ENCODE results near the gene HADHB. TPM values are rescaled to one million over a fixed set of nuclear protein-coding genes. Genes with fewer than 3 reads are reported as not detected.
"Not testable (repeated sequence)": the region's sequence is repeated elsewhere in the genome, so short reads cannot be mapped to it uniquely, and the experiment has no call there.

HADHB gene
- total RNA-seq, 1 donor from 2014 or later = 98.3 TPM

DNA sequence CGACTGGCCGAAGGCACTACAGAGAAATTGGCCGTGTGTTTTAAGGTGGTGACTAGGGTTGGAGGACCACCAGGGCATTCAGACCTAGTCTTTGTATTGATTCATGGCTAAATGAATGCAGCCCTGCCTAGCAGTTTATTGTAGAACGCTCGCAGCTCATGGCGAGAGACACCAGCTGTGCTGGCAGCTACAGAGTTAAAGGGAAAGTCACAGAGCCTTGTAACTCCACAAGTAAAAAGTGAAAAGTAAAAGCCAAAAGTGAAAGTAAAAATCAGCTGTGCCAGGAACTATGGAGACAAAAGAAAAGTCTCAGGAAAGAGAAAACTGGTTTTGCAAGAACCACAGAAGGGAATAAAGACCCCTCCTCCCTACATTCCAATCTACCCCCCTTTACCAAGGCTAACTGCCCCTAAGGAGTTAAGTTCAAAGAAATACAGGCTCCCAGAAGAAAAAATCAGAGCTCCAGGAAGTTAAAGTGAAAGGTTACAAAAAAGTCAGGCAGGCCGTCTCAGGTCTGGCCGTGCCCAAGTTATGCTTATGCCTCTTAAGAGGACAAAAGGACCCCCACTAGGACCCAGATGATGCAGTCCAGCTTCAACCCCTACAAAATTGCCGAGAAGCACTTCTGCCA, 54.8 kb downstream of the HADHB start:
- DNase-seq (ENCODE audit: low read depth) = no peak
- no peaks in the 10 kb centered on the region for H3K27me3 ChIP-seq (ENCODE audit: control insufficient read depth, insufficient read depth, low read length)
- TF ChIP-seq, protein P1, sequence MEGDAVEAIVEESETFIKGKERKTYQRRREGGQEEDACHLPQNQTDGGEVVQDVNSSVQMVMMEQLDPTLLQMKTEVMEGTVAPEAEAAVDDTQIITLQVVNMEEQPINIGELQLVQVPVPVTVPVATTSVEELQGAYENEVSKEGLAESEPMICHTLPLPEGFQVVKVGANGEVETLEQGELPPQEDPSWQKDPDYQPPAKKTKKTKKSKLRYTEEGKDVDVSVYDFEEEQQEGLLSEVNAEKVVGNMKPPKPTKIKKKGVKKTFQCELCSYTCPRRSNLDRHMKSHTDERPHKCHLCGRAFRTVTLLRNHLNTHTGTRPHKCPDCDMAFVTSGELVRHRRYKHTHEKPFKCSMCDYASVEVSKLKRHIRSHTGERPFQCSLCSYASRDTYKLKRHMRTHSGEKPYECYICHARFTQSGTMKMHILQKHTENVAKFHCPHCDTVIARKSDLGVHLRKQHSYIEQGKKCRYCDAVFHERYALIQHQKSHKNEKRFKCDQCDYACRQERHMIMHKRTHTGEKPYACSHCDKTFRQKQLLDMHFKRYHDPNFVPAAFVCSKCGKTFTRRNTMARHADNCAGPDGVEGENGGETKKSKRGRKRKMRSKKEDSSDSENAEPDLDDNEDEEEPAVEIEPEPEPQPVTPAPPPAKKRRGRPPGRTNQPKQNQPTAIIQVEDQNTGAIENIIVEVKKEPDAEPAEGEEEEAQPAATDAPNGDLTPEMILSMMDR (IDR thresholded peaks at IDR 0.05; ENCODE audit: insufficient read depth, low read length, poor library complexity, severe bottlenecking) = no peak
- no peaks in the 10 kb centered on the region for H3K36me3 ChIP-seq (ENCODE audit: control insufficient read depth, insufficient read depth, low read length)
- peak overlapping the region; percentile 23 for H3K4me3 ChIP-seq (ENCODE audit: low read depth, low read length)

DNA sequence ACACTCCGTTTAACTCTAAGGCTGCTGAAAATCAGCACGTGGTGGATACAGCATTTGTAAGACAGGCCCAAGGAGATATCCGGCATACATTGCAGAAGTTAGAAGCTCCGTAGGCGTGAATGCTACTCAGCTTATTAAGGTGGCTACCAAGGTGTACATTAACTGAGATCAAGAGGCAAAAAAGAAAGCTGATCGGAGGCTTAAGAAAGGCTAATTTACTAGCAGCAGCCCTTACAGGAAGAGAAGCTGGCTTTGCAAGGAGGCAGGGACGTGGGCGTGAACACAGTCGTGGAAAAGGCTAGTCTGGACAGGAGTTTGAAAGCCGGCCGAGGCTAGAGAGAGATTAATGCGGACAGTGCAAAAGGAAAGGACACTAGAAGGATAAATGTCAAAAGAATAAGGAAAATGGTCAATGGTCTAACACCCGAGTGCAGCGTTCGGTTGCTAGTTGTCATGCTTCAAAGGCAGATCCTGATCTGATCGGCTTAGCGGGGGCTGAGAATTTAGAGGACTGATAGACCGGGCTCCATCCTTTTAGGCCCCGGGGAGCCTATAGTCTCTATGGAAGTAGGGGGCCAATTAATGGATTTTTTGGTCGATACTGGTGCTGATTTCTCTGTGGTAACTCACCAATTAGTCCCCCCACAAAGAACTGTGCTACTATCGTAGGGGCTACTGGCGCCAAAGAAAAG, 55.6 kb downstream of the HADHB start:
- no peak for DNase-seq (ENCODE audit: low read depth)
- TF ChIP-seq, protein P1 (IDR thresholded peaks at IDR 0.05; ENCODE audit: insufficient read depth, low read length, poor library complexity, severe bottlenecking) = no peak
- Histone ChIP-seq H3K4me3 (ENCODE audit: low read depth, low read length) (peak overlapping the region; percentile 8), H3K27me3 (ENCODE audit: control insufficient read depth, insufficient read depth, low read length) (no peaks in the 10 kb centered on the region), H3K36me3 (ENCODE audit: control insufficient read depth, insufficient read depth, low read length) (no peaks in the 10 kb centered on the region)

DNA sequence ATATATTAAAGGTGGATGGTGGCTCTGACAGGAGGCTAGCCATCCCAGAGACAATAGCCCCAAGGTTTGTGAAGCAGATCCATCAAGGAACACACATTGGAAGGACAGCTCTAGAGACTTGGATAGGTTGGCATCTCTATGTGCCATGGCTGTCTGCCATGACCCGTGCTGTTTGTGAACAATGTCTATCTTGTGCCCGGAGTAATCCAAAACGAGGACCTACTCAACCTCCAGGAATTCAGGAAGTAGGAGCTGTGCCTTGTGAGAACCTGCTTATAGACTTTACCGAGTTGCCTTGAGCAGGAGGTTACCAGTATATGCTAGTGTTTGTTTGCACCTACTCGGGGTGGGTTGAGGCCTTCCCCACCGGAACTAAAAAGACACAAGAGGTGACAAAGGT, 58.1 kb downstream of the HADHB start:
- TF ChIP-seq, protein P1 (IDR thresholded peaks at IDR 0.05; ENCODE audit: insufficient read depth, low read length, poor library complexity, severe bottlenecking) = no peak
- no peak for DNase-seq (ENCODE audit: low read depth)
- H3K27me3 ChIP-seq (ENCODE audit: control insufficient read depth, insufficient read depth, low read length) = no peaks in the 10 kb centered on the region
- H3K4me3 ChIP-seq (ENCODE audit: low read depth, low read length) = no peak overlapping the region
- no peaks in the 10 kb centered on the region for H3K36me3 ChIP-seq (ENCODE audit: control insufficient read depth, insufficient read depth, low read length)

DNA sequence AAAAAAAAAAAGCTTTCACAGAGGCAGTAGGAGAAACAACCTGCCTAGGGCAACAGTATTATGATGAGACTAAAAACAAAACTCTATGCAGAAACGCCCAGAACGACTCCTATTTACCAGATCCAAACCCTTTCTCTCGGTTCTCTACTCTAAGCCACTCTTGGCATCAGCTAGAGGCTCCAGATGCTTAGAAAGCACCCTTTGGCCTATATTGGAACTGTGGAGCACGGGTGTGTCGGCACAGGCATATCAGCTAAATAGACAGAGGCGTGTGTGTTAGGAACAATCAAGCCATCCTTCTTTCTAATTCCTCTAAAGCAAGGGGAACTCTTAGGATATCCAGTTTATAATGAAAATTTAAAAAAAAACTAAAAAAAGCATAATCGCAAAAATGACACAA, 60.4 kb downstream of the HADHB start:
- H3K4me3 ChIP-seq (ENCODE audit: low read depth, low read length); DNase-seq (ENCODE audit: low read depth): not testable (repeated sequence)

DNA sequence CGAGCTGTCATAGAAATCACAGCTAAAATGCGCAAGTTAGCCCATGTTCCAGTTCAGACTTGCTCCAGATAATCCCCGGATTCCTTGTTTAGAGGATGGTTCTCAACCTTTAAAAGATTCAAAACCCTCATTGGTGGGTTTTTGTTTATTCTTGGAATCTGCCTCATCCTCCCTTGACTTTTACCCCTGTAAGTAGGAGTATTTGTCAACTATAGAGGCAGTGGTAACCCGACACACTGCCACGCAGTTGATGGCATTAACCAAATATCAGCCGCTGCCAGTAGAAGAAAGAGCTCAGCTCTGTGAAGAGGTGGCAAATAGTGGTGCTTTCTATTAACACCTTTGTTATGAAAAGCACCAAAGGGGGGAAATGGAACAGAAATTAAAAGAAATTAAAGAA, 60.8 kb downstream of the HADHB start:
- TF ChIP-seq, protein P1 (IDR thresholded peaks at IDR 0.05; ENCODE audit: insufficient read depth, low read length, poor library complexity, severe bottlenecking) = no peak
- DNase-seq (ENCODE audit: low read depth) = no peak
- H3K36me3 ChIP-seq (ENCODE audit: control insufficient read depth, insufficient read depth, low read length) = no peaks in the 10 kb centered on the region
- H3K27me3 ChIP-seq (ENCODE audit: control insufficient read depth, insufficient read depth, low read length) = no peaks in the 10 kb centered on the region
- no peak overlapping the region for H3K4me3 ChIP-seq (ENCODE audit: low read depth, low read length)

More for the DNA sequence above, 60.4 kb downstream of the HADHB start:
- H3K27me3 ChIP-seq (ENCODE audit: control insufficient read depth, insufficient read depth, low read length); H3K36me3 ChIP-seq (ENCODE audit: control insufficient read depth, insufficient read depth, low read length): not testable (repeated sequence)

DNA sequence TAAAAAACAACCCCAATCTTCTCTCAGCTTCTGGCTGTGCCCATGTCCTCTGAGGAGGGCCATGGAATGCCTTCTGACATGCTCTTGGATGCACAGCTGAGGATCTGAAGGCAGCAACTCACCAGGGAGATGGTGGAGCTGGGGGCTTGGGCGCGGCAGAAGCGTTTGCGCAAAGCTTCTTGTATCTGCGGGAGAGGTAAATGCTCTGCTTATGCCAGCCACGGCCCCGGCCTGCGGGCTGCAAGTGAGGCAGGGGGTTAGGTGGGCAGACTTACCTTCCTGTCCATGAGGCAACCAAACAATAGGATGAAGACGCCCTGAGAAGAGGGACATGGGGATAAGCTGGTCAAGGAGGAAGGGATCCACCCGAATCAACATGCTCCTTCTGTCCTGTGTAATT, 65.2 kb downstream of the HADHB start:
- Histone ChIP-seq H3K4me3 (ENCODE audit: low read depth, low read length) (no peak overlapping the region), H3K27me3 (ENCODE audit: control insufficient read depth, insufficient read depth, low read length) (no peaks in the 10 kb centered on the region), H3K36me3 (ENCODE audit: control insufficient read depth, insufficient read depth, low read length) (no peaks in the 10 kb centered on the region)
- TF ChIP-seq, protein P1 (IDR thresholded peaks at IDR 0.05; ENCODE audit: insufficient read depth, low read length, poor library complexity, severe bottlenecking) = no peak
- DNase-seq (ENCODE audit: low read depth) = no peak
